Mucosa of descending colon (tissue), 3 donors: ENCODE data around the gene APP. TPM values are rescaled to one million over a fixed set of nuclear protein-coding genes. Genes with fewer than 3 reads are reported as not detected.

ENCODE experiments used
- ATAC-seq: fragments of 200-7000 bp; cut with Tn5 transposase; one replicate; pipeline ENCODE4 v1.9.1; 2020; ENCODE audit warnings: mild to moderate bottlenecking, moderate library complexity
- DNase-seq, 3 donors: peaks; one replicate each; pipeline ENCODE4 v3.0.0-alpha.2; 2020
- H3K36me3 ChIP-seq: fragments of 200-600 bp; one replicate; pipeline ENCODE4 v1.8.0; 2021; ENCODE audit warnings: low read depth, mild to moderate bottlenecking
- H3K4me1 ChIP-seq: fragments of 200-600 bp; one replicate; pipeline ENCODE4 v1.8.0; 2021; ENCODE audit warnings: low read depth, mild to moderate bottlenecking
- H3K4me3 ChIP-seq: fragments of 200-600 bp; one replicate; pipeline ENCODE4 v1.8.0; 2021; ENCODE audit warnings: mild to moderate bottlenecking
- H3K9me3 ChIP-seq: fragments of 200-600 bp; one replicate; pipeline ENCODE4 v1.8.0; 2021; ENCODE audit warnings: mild to moderate bottlenecking
- intact Hi-C, 2 donors: fragments of 100-400 bp; cut with DNase I in 1 of 2; cut with micrococcal nuclease in 1 of 2; formaldehyde crosslinking; loops; one replicate each; pipeline versions ENCODE4 v1.11.0 to v1.11.1; 2022; cut with DNase I, micrococcal nuclease
- total RNA-seq, 3 donors: library from RNA; stranded (reverse); fragmentation: NEBNext Ultra II Directional in 2 of 3; extraction: Animal tissue kit (Norgen Biotek cat#: 25700) in 2 of 3; gene quantifications; one replicate each; pipeline versions ENCODE4 v1.2.1 to v1.2.4, GENCODE V29; 2021 to 2023
- TF ChIP-seq, protein P1 (sequence below): fragments of 200-600 bp; IDR thresholded peaks from one replicate; pipeline ENCODE4 v1.8.0; 2022; ENCODE audit warnings: antibody characterized with exemption, mild to moderate bottlenecking
- donor health status: DM: no; HTN: no; CAD: no; lungs with moderate emphysema.
- donor health status: DM: no; HTN: no; CAD: no.
- donor health status: DM: no; HTN: yes; CAD: no.

APP gene
- total RNA-seq, 3 donors from 2014 or later: 573 to 666 (median 579) TPM

DNA sequence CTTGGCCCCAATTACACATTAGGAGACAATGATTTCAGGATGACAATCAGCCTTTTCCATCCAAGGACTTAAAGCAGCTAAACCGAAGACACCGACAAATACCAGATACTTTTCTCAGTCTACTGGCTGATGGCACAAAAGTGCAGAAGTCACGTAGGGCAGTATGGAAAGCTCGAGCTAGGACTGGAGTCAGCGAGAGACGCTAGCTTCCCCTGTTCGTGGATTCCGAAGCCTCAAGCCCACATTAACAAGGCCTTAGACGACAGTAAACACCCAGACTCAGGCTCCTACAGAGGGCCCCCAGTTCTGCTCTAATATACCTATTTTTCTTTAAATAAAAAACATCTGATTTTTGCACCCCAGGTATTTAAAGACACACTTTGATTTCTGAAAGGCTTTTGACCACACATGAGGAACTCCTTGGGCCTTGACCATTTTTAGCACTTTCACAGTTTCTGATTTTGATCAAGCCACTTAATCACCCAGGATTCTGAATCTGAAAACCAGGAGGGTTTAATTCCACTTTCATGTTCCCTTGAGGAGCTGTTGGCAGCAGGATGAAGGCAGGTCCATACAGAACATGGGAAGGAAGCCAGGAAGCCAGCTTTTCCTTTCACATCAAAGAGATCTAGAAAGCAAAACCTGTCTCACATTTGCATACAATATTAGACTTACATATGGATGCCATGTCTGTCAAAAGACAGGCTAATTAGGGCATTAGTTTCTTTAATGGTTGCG is 231.7 kb downstream of the APP start:
- Histone ChIP-seq H3K9me3 (no peaks in the 10 kb centered on the region), H3K4me1 (no peaks in the 10 kb centered on the region), H3K36me3 (no peaks in the 10 kb centered on the region), H3K4me3 (no peak overlapping the region)
- intact Hi-C loops: no loop called here
- ATAC-seq (no peak), DNase-seq (no peak)
- TF ChIP-seq, protein P1, sequence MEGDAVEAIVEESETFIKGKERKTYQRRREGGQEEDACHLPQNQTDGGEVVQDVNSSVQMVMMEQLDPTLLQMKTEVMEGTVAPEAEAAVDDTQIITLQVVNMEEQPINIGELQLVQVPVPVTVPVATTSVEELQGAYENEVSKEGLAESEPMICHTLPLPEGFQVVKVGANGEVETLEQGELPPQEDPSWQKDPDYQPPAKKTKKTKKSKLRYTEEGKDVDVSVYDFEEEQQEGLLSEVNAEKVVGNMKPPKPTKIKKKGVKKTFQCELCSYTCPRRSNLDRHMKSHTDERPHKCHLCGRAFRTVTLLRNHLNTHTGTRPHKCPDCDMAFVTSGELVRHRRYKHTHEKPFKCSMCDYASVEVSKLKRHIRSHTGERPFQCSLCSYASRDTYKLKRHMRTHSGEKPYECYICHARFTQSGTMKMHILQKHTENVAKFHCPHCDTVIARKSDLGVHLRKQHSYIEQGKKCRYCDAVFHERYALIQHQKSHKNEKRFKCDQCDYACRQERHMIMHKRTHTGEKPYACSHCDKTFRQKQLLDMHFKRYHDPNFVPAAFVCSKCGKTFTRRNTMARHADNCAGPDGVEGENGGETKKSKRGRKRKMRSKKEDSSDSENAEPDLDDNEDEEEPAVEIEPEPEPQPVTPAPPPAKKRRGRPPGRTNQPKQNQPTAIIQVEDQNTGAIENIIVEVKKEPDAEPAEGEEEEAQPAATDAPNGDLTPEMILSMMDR: no peak

DNA sequence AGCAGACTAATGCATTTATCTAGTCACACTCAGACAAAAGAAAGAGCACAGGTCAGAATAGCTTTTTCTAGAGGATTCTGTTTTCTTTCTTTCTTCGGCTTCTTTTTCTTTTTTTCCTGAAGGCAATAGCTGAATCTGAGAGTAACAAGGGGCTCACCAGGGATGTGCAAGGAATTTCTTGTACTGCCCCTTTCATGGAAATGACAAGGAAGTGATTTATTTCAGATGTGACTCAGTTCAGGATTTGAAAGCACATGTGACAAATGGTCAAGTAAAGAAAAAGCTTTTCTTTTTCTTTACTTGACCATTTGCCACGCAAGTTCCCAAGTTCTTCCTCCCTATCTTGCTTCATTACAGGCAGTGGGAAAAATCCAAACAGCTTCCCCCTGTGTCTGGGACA is 233.8 kb downstream of the APP start:
- Histone ChIP-seq H3K9me3 (no peaks in the 10 kb centered on the region), H3K36me3 (no peaks in the 10 kb centered on the region), H3K4me3 (no peak overlapping the region), H3K4me1 (no peaks in the 10 kb centered on the region)
- ATAC-seq (no peak), DNase-seq (no peak)
- TF ChIP-seq, protein P1: no peak
- intact Hi-C loops: no loop called here

DNA sequence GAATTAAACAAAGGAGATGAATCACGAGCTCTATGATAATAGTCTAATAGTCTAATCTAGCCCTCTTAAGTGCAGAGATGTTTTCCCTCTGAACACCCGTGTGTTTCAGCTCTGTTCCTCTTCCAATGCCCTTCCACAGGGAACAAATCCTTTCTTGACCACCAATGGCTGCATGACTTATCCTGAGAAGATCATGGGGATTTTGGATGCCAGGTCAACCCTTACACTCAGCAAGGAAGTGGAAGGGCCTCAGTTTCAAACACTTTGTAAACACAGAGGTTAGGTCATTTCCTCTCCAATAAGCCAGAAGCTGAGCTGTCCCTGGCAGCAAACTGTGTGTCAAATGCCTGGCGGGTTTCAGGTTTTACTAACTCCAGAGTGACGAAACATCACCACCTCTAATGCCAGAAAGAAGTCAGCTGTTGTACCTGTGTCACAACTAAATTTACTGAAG is 235.8 kb downstream of the APP start:
- peak in 1 of 3 donors; percentile 47 for DNase-seq
- intact Hi-C loops: no loop called here

DNA sequence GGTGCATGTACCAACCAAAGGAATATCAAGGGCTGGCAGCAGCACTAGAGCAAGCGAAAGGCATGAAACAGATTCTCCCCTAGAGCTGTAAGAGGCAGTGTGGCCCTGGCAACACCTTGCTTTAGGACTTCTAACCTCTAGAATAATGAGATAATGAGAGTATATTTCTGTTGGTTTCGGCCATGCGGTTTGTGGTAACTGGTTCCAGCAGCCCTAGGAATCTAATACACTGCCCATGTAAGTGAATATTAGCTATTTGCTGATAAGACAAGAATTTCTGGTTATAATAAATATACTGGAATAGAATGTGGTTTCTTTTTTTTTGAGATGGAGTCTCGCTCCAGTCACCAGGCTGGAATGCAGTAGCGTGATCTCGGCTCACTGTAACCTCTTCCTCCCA is 236.4 kb downstream of the APP start:
- ATAC-seq: no peak
- intact Hi-C loops: no loop called here
- no peaks in the 10 kb centered on the region for H3K9me3 ChIP-seq

More for the DNA sequence above, 235.8 kb downstream of the APP start:
- no peaks in the 10 kb centered on the region for H3K9me3 ChIP-seq
- no peaks in the 10 kb centered on the region for H3K4me1 ChIP-seq
- TF ChIP-seq, protein P1: no peak
- no peak overlapping the region for H3K4me3 ChIP-seq
- H3K36me3 ChIP-seq: no peaks in the 10 kb centered on the region
- ATAC-seq: peak; percentile 90

DNA sequence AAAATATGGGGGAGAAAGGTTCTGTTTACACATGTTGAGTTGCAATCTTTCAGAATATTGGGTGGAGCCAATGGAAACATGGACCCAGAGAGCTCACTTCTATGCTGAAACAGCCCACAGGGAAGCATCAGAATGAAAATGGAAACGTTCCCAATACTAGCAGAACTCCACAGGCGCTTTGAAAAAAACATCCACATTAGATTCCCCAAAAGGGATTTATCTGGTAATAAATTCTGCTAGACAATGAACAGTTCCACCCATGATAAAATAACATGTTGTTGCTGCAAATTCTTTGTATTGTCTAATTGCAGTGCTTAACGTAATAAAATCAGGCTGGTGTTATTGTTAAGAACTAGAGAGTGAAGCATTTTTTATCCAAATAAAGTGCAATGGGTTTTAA is 238.8 kb downstream of the APP start:
- no peaks in the 10 kb centered on the region for H3K9me3 ChIP-seq
- ATAC-seq (no peak), DNase-seq (no peak)
- TF ChIP-seq, protein P1: no peak
- H3K4me1 ChIP-seq: no peaks in the 10 kb centered on the region
- intact Hi-C loops: no loop called here
- no peaks in the 10 kb centered on the region for H3K36me3 ChIP-seq
- no peak overlapping the region for H3K4me3 ChIP-seq

More for the DNA sequence above, 236.4 kb downstream of the APP start:
- no peaks in the 10 kb centered on the region for H3K4me1 ChIP-seq
- no peak overlapping the region for H3K4me3 ChIP-seq
- no peaks in the 10 kb centered on the region for H3K36me3 ChIP-seq
- TF ChIP-seq, protein P1: no peak
- DNase-seq: no peak
